Gastroesophageal sphincter (tissue), 3 donors: ENCODE measurements around the gene PROSER2.

Experiments used
- POLR2A ChIP-seq, 2 donors: fragments of 450-650 bp; IDR thresholded peaks; one replicate each; pipeline ENCODE4 v1.6.1; 2017; ENCODE audit warnings: antibody characterized with exemption in 2 of 2, mild to moderate bottlenecking in 2 of 2, moderate library complexity in 1 of 2
- POLR2AphosphoS5 ChIP-seq: sonication (generic); formaldehyde crosslinking; IDR thresholded peaks from one replicate; pipeline ENCODE4 v1.6.1; 2017; ENCODE audit warnings: antibody characterized with exemption
- TF ChIP-seq, protein P1 (sequence below), 4 experiments: fragments of 200-600 bp in 2 of 4; fragments of 450-650 bp in 2 of 4; sonication (generic) in 1 of 4; IDR thresholded peaks; one replicate each; pipeline ENCODE4 v1.5.1; 2017 to 2019; ENCODE audit warnings: antibody characterized with exemption in 4 of 4, mild to moderate bottlenecking in 2 of 4, moderate library complexity in 2 of 4

GRCh38 chr10:11906714-11907113 is 83.6 kb downstream of the PROSER2 start:
- TF ChIP-seq, protein P1, sequence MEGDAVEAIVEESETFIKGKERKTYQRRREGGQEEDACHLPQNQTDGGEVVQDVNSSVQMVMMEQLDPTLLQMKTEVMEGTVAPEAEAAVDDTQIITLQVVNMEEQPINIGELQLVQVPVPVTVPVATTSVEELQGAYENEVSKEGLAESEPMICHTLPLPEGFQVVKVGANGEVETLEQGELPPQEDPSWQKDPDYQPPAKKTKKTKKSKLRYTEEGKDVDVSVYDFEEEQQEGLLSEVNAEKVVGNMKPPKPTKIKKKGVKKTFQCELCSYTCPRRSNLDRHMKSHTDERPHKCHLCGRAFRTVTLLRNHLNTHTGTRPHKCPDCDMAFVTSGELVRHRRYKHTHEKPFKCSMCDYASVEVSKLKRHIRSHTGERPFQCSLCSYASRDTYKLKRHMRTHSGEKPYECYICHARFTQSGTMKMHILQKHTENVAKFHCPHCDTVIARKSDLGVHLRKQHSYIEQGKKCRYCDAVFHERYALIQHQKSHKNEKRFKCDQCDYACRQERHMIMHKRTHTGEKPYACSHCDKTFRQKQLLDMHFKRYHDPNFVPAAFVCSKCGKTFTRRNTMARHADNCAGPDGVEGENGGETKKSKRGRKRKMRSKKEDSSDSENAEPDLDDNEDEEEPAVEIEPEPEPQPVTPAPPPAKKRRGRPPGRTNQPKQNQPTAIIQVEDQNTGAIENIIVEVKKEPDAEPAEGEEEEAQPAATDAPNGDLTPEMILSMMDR (IDR thresholded peaks at IDR 0.05) = no peak
- TF ChIP-seq POLR2AphosphoS5 (no peak), POLR2A (IDR thresholded peaks at IDR 0.05) (no peak)
